Neutrophil (primary cell): ENCODE data around the gene ANKRD44.

ENCODE experiments used
- H3K27ac ChIP-seq: fragments of 200-600 bp; sonication (generic); 2 replicates; pipeline ENCODE4 v1.5.1; 2016; ENCODE audit warnings: mild to moderate bottlenecking, moderate library complexity
- H3K27me3 ChIP-seq: fragments of 200-600 bp; sonication (generic); 2 replicates; pipeline ENCODE4 v1.6.0; 2016; ENCODE audit warnings: mild to moderate bottlenecking
- H3K36me3 ChIP-seq: fragments of 200-600 bp; sonication (generic); 2 replicates; pipeline ENCODE4 v1.5.1; 2017
- H3K4me1 ChIP-seq, 2 experiments: fragments of 200-600 bp in 1 of 2; sonication (generic) in 1 of 2; 1 replicate in 1 of 2; 2 replicates in 1 of 2; pipeline versions ENCODE4 v1.5.1 to v1.6.1; 2013 to 2016; ENCODE audit warnings: low read depth in 1 of 2, low read length in 1 of 2, mild to moderate bottlenecking in 1 of 2, moderate library complexity in 1 of 2; ENCODE audit not compliant: control insufficient read depth in 1 of 2, insufficient read depth in 1 of 2
- H3K4me3 ChIP-seq, 2 experiments: fragments of 200-600 bp in 1 of 2; sonication (generic) in 1 of 2; 1 replicate in 1 of 2; 2 replicates in 1 of 2; pipeline ENCODE4 v1.5.1; 2013 to 2016; ENCODE audit warnings: low read depth in 1 of 2, low read length in 1 of 2, mild to moderate bottlenecking in 1 of 2, moderate library complexity in 1 of 2
- H3K9me3 ChIP-seq: fragments of 200-600 bp; sonication (generic); 2 replicates; pipeline ENCODE4 v1.5.1; 2016
- CTCF ChIP-seq: fragments of 200-600 bp; sonication (generic); IDR thresholded peaks from 2 replicates; pipeline ENCODE4 v1.5.1; 2016; ENCODE audit warnings: antibody characterized with exemption

Gene ANKRD44

GRCh38 chr2:197079414-197079813 lies 231.2 kb downstream of the ANKRD44 start:
- H3K4me1 ChIP-seq = no peaks in the 10 kb centered on the region
- H3K4me3 ChIP-seq = no peak overlapping the region
- H3K27ac ChIP-seq = no peak overlapping the region
- H3K36me3 ChIP-seq = peaks cover 97% of the 10 kb centered on the region
- no peaks in the 10 kb centered on the region for H3K9me3 ChIP-seq
- TF ChIP-seq CTCF = no peak
- H3K27me3 ChIP-seq = no peaks in the 10 kb centered on the region

GRCh38 chr2:197078535-197078934 lies 232.0 kb downstream of the ANKRD44 start:
- H3K36me3 ChIP-seq = peaks cover 97% of the 10 kb centered on the region
- H3K4me3 ChIP-seq = no peak overlapping the region
- no peaks in the 10 kb centered on the region for H3K27me3 ChIP-seq
- TF ChIP-seq CTCF = no peak
- no peak overlapping the region for H3K27ac ChIP-seq
- H3K9me3 ChIP-seq = no peaks in the 10 kb centered on the region
- H3K4me1 ChIP-seq = no peaks in the 10 kb centered on the region

- Histone ChIP-seq H3K4me1 (no peaks in the 10 kb centered on the region), H3K27ac (no peak overlapping the region), H3K27me3 (no peaks in the 10 kb centered on the region), H3K4me3 (no peak overlapping the region), H3K9me3 (no peaks in the 10 kb centered on the region), H3K36me3 (peaks cover 97% of the 10 kb centered on the region)
- no peak for TF ChIP-seq CTCF
Observed at GRCh38 chr2:197077336-197077735, 233.2 kb downstream of the ANKRD44 start.

- TF ChIP-seq CTCF = no peak
- no peaks in the 10 kb centered on the region for H3K27me3 ChIP-seq
- no peak overlapping the region for H3K4me3 ChIP-seq
- no peaks in the 10 kb centered on the region for H3K9me3 ChIP-seq
- no peaks in the 10 kb centered on the region for H3K4me1 ChIP-seq
- no peak overlapping the region for H3K27ac ChIP-seq
- peaks cover 96% of the 10 kb centered on the region for H3K36me3 ChIP-seq
Observed at GRCh38 chr2:197076652-197077051, 233.9 kb downstream of the ANKRD44 start.

- Histone ChIP-seq H3K4me3 (no peak overlapping the region), H3K27me3 (no peaks in the 10 kb centered on the region), H3K4me1 (no peaks in the 10 kb centered on the region), H3K36me3 (peaks cover 91% of the 10 kb centered on the region), H3K27ac (no peak overlapping the region), H3K9me3 (no peaks in the 10 kb centered on the region)
- TF ChIP-seq CTCF = peak; percentile 28
Observed at GRCh38 chr2:197075754-197076337, 234.7 kb downstream of the ANKRD44 start.

- Histone ChIP-seq H3K27ac (no peak overlapping the region), H3K4me3 (no peak overlapping the region), H3K36me3 (peaks cover 91% of the 10 kb centered on the region), H3K9me3 (no peaks in the 10 kb centered on the region), H3K4me1 (no peaks in the 10 kb centered on the region), H3K27me3 (no peaks in the 10 kb centered on the region)
- no peak for TF ChIP-seq CTCF
Observed at GRCh38 chr2:197075281-197075680, 235.3 kb downstream of the ANKRD44 start.
